HG03097 (cell line): ENCODE data around the gene NFIA.
"Not testable (repeated sequence)": the region's sequence is repeated elsewhere in the genome, so short reads cannot be mapped to it uniquely, and the experiment has no call there.

Source experiments
- ATAC-seq: cut with Tn5 transposase; IDR thresholded peaks from one replicate; pipeline ENCODE4 v1.9.1; 2021; ENCODE audit not compliant: unreplicated experiment, low FRiP score

Gene NFIA

DNA sequence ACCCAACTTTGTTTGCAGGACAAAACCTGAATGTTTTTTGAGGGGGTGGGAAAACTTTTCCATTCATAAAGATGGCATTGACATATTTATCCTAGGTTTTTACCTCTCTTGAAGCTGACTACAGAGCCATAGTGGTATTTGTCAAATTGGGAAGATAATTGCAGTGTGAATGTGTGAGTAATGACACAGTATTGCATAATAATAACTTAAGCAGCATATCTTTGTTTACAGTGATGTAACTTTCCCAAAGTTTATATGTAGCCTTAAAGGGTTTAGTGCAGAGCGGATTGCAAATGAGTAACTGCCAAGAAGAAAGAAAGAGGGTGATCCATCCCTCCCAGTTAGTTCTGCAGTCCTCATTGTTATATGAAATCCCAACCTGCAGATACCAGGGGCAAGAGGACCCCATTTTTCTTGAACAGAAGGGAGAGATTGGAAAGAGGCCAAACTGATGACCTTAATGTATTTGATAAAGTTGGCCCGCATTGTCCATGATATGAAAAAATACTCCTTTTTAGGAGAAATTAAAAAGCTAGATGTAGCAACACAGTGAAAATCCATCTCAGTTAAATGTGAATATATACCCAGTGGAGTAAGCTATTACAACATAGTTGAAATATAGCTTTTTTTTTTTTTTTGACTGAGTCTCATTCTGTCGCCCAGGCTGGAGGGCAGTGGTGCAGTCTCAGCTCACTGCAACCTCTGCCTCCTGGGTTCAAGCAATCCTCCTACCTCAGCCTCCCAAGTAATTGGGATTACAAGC lies 23.7 kb upstream of the NFIA start:
- no peak for ATAC-seq

DNA sequence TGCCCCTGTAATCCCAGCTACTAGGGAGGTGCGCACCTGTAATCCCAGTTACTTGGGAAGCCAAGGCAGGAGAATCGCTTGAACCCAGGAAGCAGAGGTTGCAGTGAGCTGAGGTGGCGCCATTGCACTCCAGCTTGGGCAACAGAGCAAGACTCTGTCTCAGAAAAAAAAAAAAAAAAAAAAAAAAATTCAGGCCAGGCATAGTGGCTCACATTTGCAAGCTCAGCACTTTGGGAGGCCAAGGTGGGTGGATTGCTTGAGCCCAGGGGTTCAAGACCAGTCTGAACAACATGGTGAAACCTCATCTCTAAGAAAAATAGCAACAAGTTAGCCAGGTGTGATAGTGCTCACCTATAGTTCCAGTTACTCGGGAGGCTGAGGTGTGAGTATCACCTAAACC lies 20.8 kb upstream of the NFIA start:
- not testable (repeated sequence) for ATAC-seq

DNA sequence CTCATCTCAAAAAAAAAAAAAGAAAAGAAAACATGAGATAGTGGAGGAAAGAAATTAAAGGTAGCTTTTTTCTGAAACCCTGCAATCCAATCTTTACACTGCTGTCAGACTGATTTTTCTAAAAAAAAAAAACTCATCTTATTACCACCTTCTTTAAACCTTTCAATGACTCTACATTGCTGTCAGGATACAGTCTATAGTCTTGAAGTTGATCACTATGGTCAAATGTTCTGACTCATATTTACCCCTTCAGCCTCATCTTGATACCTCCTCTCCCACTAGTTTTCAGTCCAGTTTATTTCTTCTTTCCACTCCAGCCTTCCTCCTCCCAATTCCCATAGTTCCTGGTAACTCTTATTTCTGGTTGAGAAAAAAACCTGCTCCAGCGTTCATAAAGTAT lies 17.7 kb upstream of the NFIA start:
- ATAC-seq, result no peak

DNA sequence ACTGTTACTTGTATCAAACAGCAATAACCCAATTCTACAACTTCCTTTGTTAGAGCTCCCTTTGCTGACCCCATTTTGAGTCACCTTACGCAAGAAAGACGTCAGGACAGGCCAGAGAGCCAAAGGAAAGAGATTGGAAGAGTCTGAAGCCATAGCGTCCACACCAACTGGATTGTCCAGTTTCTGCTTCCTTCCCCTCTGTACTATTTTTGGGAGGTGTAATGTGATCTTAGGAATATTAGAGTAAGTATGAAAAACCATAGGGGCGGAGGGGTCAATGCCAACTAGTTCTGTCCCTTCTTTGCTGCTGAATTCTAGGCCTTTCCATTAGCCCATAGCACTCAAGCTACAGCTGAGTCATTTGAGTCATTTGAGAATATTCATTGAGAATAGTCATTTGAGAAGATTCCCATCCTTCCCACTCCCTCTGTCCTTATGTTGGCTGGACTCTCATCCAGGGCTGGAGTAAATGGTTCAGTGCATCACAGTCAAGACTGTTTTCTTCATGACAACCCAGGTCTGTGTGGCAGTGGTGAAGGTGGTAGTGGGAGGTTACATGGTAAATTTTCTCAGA lies 14.8 kb upstream of the NFIA start:
- no peak for ATAC-seq

DNA sequence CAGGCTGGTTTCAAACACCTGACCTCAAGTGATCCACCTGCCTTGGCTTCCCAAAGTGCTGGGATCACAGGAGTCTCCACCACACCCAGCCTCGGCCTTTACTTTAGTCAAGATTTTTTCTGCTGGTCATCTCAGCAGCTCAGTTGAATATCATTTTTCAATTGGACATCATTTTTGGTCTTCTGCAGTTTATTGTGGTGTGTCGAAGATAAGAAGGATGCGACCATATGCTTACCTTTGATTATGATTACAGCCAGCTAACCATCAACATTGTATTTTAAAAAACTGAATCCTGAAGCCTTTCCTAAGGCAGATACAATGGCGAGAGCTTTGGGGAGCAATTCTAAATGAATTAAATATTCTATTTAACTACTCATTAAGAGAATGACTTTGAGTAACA lies 12.3 kb upstream of the NFIA start:
- no peak for ATAC-seq

DNA sequence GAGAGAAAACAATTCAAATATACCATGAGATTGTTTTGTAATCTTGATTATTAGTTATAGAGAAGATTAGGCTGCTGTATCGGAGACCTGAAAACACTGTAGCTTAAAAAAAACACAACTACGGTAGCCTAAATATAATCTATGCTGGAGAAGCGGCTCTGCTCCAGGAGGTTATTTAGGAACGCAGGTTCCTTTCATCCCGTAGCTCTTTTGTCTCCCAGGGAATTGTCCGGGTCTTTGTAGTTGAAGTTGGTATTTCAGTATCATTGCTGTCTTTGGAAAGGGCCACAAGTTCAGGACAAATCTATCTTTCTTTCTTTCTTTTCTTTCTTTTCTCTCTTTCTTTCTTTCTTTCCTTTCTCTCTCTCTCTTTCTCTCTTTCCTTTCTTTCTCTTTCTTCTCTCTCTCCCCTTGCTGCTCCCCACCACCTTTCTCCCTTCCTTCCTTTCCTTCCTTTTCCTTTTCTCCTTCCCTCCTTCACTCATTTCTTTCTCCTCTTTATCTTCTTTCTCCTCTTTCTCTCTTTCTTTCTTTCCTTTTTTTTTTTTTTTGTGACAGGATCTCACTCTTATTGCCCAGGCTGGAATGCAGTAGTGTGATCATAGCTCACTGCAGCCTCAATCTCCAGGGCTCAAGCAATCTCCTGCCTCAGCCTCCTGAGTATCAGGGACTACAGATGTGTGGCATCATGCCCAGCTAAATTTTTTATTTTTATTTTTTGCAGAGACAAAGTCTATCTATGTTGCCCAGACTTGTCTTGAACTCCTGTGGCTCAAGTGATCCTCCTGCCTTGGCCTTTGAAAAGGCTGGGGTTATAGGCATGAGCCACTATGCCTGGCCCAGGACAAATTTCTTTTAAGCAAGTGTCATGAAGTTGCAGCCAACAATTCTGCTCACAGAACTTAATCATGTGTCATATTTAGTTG lies 10.9 kb upstream of the NFIA start:
- no peak for ATAC-seq

DNA sequence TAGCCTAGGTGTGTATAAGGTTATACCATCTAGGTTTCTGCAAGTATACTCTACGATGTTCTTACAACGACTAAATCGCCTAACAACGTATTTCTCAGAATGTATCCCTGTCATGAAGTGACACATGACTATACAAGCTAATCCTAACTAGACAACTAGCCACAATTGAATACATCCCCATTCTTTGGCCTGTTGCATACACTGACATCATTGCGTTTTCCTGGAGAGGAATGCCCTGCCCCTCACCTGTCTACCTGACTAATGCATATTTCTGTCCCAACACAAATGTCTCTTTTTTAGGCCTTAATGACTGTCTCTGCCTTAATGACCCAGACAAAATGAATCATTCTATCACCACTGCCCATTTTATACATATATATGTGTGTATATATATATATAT lies 8.5 kb upstream of the NFIA start:
- no peak for ATAC-seq

DNA sequence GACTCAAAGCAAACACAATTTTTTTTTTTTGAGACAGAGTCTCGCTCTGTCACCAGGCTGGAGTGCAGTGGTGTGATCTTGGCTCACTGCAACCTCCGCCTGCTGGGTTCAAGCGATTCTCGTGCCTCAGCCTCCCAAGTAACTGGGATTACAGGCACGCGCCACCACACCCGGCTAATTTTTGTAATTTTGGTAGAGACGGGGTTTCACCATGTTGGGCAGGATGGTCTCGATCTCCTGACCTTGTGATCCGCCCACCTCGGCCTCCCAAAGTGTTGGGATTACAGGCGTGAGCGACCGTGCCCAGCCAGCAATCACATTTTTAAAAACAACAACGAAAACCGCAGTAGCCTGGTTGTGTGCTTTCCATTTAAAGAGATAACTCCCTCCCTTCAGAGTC lies 6.5 kb upstream of the NFIA start:
- not testable (repeated sequence) for ATAC-seq

DNA sequence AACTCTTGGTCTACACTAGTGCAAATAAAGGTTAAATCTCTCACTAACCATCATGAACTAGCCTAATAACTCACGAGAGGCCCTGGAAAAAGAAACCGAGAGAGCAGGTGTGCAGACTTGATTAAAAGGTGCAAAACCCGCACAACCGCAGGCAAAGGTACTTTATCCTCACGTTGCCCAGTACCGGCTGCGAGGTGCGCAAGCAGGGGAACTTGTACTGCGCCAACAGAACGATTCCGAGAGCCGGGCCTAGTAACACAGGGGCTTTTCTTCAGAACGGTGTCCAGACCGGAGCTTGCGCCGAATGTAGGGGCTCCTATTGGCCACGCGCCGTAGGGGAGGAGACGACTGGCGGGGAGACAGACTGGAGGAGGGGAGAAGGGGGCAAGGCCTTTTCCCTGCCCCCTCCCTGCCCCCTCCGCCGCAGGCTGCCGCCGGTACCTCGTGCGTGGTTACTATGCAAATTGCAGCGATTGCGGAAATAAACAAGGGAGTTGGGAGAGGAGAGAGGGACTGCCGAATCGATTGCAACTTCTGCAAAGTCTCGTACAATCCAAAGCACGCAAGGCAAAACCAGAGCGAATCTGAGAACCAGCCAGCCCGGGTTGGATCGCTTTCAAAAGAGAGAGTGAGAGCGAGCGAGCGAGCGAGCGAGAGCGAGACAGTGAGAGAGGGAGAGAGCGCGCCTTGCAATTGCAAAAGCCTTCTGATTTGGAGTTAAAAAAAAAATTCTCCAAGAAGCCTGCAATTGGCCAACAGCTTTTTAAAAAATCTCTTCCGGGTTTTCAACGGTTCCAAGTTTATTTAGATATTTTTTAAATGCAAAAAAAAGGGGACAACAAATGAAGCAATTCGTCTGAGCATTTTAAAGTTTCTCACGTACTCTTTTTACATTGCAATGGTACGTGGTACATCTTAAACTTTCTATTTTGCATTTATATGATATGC lies 5.4 kb upstream of the NFIA start:
- peak; percentile 85 for ATAC-seq

DNA sequence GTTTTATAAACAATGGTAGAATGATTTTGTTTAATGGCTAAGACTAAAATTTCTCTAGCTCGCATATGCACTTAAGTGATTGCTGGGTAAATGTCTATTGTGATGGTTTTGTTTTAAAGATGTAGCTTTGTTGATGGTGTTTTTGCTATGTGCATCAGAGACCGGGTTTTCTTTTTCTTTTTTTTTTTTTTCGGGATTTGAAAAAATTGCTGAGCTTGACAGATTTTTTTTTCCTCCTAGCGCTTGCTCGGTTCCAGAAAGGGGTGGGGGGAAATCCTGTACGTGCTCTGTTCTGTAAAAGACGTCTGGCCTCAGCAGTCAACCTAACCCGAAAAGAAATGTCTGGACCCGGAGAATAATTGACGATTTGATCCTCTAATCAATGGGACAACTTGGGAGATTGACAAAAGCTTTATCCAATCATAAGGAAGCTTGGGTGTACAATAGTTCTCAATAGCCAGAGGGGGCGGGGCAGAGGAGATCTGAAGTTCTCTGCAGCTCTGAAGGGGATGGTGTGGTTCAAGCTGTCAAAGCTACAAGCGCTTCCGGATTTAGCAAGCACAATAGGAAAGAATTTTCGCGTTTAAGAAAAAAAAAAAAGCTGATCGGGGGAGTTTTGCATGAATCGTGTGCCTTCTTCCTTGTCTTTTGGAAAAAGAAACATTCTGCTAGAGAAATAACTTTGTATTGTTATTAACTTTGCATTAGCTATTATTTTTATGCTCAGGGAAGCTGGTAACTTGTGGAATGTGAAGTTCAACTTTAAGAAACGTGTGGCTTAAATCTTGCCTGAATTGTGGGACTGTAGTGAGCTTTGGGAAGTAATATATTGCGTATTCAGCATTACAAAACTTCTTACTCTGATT lies 4.5 kb upstream of the NFIA start:
- ATAC-seq, result peak; percentile 48

DNA sequence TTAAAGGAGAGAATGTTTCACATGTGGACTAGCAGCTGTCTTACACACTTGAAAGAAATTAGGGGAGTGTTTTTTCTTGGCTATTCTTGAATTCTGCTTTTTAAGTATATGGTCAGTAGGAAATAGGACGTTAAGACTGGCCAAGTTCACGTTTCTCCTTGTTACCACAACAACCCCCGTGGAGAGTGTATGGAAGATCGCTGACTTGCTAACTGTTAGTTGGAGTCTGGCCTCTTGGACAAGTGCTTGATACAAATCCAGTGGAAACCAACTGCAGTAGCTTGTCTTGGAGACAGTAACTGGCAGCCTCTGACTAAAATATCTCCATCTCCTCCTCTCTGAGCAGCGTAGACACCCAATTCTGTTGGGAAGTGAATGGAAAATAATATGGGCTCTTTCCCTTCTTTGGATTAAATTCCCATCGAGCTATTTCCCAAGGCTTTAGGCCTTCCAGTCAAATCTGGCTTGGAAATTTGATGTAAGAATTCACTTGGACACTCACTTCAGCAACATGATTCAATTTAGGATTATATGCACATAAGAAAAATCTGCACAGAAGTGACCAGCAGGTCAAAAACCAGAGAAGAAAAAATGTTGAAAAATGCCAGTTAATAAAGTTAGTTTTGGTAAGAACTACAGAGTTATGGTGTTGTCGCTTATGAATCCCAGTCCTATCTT lies 3.6 kb upstream of the NFIA start:
- ATAC-seq, result no peak

DNA sequence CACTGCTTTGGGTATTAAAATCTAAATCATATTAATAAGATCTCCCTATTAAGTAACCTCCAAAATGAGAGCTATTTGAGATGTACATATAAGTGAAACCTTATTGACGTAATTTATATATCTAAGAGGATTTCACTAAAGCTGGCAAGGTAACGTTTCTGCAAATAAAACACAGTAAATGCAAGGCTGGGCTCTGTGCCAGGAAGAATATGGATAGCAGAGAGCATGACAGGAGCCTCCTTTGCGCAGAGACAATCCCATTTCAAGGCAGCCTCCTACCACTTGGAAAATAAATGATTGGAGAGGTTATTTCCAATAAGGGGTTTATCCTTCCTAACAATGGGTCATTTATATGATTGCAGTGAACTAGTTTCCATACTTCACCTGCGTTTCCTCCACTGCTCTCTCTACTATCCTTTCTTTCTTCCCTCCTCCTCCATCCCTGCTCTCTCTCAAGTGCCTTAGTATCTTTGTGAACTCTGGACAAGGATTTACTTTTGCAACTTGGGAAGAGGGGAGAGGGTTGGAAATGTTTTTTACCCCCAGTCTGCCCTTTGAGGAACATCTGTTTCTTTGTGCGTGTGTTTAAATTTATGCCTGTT lies 3.0 kb upstream of the NFIA start:
- no peak for ATAC-seq

DNA sequence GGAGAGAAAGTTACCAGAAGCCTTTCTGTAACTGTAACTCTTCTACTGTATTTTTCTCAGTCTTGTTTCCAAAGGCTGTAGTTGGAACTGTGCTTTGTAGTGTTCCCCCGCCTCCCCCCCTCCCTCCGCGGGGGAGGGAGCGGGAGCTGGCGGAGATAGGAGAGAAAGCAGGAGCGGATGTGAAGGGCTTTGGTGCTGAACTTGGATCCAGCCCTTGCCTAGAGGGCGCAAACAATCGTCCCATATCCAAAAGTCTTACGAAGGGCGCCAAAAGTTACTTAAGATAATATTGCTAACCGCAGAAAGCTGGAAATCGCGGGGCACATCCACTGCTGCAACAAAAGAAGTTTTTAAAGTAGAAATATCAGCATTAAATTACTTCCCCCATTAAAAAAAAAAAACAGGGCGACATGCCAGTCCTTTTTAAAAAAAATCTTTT lies 2.4 kb upstream of the NFIA start:
- ATAC-seq, result no peak

DNA sequence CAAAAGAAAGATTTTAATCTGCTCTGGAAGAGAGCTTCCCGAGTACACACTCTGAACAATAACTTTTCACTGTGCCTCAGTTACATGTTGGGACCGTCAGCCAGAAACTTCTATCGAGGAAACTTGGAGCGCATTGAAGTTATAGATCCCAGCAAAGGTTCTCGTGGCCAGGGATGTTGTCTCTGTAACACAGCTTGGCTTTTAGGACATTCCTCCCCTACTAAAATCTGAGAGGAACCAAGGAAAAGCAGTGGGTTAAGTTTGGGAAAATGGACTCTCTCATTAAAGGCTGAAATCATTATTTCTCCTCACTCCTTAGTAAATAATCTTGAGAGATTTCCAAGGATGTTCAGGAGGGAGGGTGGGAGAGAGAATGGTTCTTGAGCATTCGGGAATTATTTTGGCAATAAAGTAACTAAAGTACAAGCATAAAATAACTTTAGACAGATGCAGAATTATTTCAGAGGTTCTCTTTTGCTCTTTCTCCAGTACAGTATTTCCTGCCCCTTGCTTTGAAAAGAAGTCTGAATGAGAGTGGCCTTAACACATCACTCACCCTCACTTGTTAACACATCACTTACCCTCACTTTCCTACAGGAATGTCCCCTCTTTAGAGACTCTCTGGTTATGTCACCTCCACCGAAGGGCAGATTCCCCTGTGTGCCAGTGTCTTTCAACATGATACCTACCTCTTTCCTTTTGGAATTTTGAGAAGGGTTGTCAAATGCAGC lies 1.8 kb upstream of the NFIA start:
- ATAC-seq, result no peak

DNA sequence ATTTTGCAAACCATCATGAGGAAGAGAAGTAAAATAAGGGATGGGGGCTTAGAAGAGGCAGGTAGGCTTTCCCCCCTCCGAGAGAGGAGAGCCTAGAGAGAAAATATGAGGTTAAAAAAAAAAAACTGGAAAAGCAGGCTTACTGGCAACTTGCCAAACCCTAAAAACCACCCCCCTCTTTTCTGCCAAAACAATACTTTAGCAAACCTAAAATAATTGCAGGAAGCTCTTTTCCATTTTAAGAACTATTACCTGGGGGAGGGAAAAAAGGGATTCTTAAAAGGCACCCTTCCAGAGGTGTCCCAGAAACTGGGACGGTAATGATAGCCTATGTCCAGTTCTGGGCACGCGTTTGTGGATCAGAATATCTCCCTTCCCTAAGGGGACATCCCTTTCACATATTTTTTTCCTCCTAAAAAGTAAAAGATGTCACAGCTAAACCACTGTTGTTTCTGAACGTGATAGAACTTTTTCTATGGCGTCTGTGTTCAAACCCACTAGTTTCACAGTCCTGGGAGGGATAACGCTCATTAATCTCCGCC lies 1.1 kb upstream of the NFIA start:
- no peak for ATAC-seq

DNA sequence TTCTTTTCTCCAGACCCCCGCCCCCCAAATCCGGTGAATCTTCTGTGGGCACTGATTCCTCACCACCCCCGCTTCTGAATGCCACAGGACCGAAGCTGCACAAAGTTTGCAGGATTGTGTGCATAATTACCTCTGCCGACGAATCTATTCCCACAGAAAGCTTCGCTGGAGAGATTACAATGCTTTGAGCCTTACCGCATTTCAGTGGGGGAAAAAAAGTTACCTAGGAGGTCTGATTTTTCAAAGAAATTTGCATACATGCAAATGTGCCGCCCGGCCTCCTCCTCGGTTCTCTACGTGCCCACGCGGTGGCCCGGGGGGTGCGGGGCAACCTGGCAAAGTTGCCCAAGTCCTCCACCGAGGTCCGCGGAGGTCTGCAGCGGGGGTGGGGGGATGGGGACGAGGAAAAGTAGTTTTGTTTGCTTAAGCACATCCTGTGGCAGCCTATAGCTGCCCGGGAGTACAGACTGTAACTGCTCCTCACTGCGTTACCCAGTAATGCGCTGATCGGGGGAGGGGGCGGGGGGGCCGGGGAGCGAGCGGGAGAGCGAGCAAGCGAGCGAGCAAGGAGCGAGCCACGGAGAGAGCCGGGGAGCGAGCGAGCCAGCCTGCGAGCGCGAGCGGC lies 563 bp upstream of the NFIA start:
- ATAC-seq, result no peak
